ENCODE data around the gene CDR2L. TPM values are rescaled to one million over a fixed set of nuclear protein-coding genes. Genes with fewer than 3 reads are reported as not detected.
A peak's percentile ranks its signal among the peaks of the same experiment; 100 is the strongest.
"Not testable (repeated sequence)": the region's sequence is repeated elsewhere in the genome, so short reads cannot be mapped to it uniquely, and the experiment has no call there.

The CDR2L gene
- total RNA-seq, 1 experiment from 2014 or later = 31.0 TPM

GRCh38 chr17:74969501-74969900 is 17.9 kb upstream of the CDR2L start:
- not testable (repeated sequence) for H3K4me3 Mint-ChIP-seq; DNase-seq (ENCODE audit: low spot score); H3K27ac Mint-ChIP-seq; H3K36me3 Mint-ChIP-seq; ATAC-seq; H3K9me3 Mint-ChIP-seq
- POLR2A ChIA-PET = interaction anchor here (0.6 kb wide), 1 partner anchor 258 kb away, joined by 6 read pairs; no protein-coding TSS in a partner anchor
- Mint-ChIP-seq H3K27me3 (ENCODE audit: low read depth) (peaks cover 37% of the 10 kb centered on the region), H3K4me1 (peaks cover 12% of the 10 kb centered on the region)
- CTCF ChIA-PET = interaction anchor here (0.7 to 7.5 kb wide), 3 partner anchors 7 to 107 kb away, joined by 4 to 133 read pairs (median 4); no protein-coding TSS in a partner anchor
- peak; percentile 62; the same call in 1 of the 2 replicates for TF ChIP-seq ZNF121 (CRISPR knock-in tag; IDR thresholded peaks at IDR 0.05)

DNA sequence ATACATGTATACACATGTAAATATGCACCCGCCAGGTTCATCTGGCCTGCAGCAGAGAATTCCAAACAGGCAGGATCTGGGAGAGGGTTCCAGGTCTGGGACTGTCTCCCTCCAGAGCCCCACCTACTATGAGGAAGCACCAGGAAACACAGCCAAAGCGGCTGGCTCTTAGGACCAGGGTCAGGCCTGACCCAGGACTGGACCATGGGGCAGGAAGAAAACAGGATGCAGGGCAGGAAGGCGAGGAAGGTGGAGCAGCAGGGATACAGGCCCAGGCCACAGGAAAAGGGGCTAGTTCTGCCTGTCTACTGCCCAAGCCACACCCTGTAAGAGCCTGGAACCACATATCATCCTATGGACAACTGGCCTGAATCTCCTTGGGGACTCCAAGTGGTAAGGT is 17.0 kb upstream of the CDR2L start:
- Mint-ChIP-seq H3K27me3 (ENCODE audit: low read depth) (peaks cover 46% of the 10 kb centered on the region), H3K9me3 (no peaks in the 10 kb centered on the region), H3K4me1 (peaks cover 12% of the 10 kb centered on the region), H3K4me3 (no peak overlapping the region; the same call in 1 of the 2 replicates), H3K36me3 (no peaks in the 10 kb centered on the region), H3K27ac (no peak overlapping the region)
- ChIA-PET CTCF (interaction anchor here (1.9 to 7.5 kb wide), 2 partner anchors 8 to 17 kb away, joined by 10 to 133 read pairs; partner anchors contain the start of gene CDR2L), POLR2A (interaction anchor here (0.6 kb wide), 1 partner anchor 257 kb away, joined by 6 read pairs; no protein-coding TSS in a partner anchor)
- ATAC-seq (no peak), DNase-seq (ENCODE audit: low spot score) (no peak)
- TF ChIP-seq RELA (CRISPR knock-in tag; IDR thresholded peaks at IDR 0.05; ENCODE audit: borderline replicate concordance) = no peak
- TF ChIP-seq CREB1 (CRISPR knock-in tag; IDR thresholded peaks at IDR 0.05) = no peak
- TF ChIP-seq ZNF532 (CRISPR knock-in tag; IDR thresholded peaks at IDR 0.05; ENCODE audit: borderline replicate concordance) = no peak
- no peak for TF ChIP-seq EMX1 (CRISPR knock-in tag; IDR thresholded peaks at IDR 0.05)
- no peak for TF ChIP-seq SMAD4 (CRISPR knock-in tag; IDR thresholded peaks at IDR 0.05)
- TF ChIP-seq ZNF281 (CRISPR knock-in tag; IDR thresholded peaks at IDR 0.05) = no peak
- TF ChIP-seq NR2C2 (CRISPR knock-in tag; IDR thresholded peaks at IDR 0.05) = no peak
- TF ChIP-seq TEAD1 (CRISPR knock-in tag; IDR thresholded peaks at IDR 0.05) = no peak
- TF ChIP-seq, protein P1, sequence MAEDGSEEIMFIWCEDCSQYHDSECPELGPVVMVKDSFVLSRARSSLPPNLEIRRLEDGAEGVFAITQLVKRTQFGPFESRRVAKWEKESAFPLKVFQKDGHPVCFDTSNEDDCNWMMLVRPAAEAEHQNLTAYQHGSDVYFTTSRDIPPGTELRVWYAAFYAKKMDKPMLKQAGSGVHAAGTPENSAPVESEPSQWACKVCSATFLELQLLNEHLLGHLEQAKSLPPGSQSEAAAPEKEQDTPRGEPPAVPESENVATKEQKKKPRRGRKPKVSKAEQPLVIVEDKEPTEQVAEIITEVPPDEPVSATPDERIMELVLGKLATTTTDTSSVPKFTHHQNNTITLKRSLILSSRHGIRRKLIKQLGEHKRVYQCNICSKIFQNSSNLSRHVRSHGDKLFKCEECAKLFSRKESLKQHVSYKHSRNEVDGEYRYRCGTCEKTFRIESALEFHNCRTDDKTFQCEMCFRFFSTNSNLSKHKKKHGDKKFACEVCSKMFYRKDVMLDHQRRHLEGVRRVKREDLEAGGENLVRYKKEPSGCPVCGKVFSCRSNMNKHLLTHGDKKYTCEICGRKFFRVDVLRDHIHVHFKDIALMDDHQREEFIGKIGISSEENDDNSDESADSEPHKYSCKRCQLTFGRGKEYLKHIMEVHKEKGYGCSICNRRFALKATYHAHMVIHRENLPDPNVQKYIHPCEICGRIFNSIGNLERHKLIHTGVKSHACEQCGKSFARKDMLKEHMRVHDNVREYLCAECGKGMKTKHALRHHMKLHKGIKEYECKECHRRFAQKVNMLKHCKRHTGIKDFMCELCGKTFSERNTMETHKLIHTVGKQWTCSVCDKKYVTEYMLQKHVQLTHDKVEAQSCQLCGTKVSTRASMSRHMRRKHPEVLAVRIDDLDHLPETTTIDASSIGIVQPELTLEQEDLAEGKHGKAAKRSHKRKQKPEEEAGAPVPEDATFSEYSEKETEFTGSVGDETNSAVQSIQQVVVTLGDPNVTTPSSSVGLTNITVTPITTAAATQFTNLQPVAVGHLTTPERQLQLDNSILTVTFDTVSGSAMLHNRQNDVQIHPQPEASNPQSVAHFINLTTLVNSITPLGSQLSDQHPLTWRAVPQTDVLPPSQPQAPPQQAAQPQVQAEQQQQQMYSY (CRISPR knock-in tag; IDR thresholded peaks at IDR 0.05) = no peak
- TF ChIP-seq, protein P2, sequence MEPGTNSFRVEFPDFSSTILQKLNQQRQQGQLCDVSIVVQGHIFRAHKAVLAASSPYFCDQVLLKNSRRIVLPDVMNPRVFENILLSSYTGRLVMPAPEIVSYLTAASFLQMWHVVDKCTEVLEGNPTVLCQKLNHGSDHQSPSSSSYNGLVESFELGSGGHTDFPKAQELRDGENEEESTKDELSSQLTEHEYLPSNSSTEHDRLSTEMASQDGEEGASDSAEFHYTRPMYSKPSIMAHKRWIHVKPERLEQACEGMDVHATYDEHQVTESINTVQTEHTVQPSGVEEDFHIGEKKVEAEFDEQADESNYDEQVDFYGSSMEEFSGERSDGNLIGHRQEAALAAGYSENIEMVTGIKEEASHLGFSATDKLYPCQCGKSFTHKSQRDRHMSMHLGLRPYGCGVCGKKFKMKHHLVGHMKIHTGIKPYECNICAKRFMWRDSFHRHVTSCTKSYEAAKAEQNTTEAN (CRISPR knock-in tag; IDR thresholded peaks at IDR 0.05) = no peak
- TF ChIP-seq ZNF423 (CRISPR knock-in tag; IDR thresholded peaks at IDR 0.05) = no peak
- TF ChIP-seq ZNF263 (CRISPR knock-in tag; IDR thresholded peaks at IDR 0.05; ENCODE audit: low read depth) = no peak
- TF ChIP-seq ZSCAN18 (CRISPR knock-in tag; IDR thresholded peaks at IDR 0.05) = no peak
- no peak for TF ChIP-seq NFE2L1 (CRISPR knock-in tag; IDR thresholded peaks at IDR 0.05)
- TF ChIP-seq, protein P3, sequence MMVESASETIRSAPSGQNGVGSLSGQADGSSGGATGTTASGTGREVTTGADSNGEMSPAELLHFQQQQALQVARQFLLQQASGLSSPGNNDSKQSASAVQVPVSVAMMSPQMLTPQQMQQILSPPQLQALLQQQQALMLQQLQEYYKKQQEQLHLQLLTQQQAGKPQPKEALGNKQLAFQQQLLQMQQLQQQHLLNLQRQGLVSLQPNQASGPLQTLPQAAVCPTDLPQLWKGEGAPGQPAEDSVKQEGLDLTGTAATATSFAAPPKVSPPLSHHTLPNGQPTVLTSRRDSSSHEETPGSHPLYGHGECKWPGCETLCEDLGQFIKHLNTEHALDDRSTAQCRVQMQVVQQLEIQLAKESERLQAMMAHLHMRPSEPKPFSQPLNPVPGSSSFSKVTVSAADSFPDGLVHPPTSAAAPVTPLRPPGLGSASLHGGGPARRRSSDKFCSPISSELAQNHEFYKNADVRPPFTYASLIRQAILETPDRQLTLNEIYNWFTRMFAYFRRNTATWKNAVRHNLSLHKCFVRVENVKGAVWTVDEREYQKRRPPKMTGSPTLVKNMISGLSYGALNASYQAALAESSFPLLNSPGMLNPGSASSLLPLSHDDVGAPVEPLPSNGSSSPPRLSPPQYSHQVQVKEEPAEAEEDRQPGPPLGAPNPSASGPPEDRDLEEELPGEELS (CRISPR knock-in tag; IDR thresholded peaks at IDR 0.05) = no peak
- no peak for TF ChIP-seq TEAD4 (CRISPR knock-in tag; IDR thresholded peaks at IDR 0.05)
- TF ChIP-seq FOXP1 (CRISPR knock-in tag; IDR thresholded peaks at IDR 0.05; ENCODE audit: borderline replicate concordance) = no peak

Measured in WTC11 (cell line).